Small intestine (tissue), 7 donors: ENCODE measurements around the gene SLX1A. TPM values are rescaled to one million over a fixed set of nuclear protein-coding genes. Genes with fewer than 3 reads are reported as not detected.
"Not testable (repeated sequence)": the region's sequence is repeated elsewhere in the genome, so short reads cannot be mapped to it uniquely, and the experiment has no call there.

Experiments used
- DNase-seq, 2 donors: peaks; one replicate each; pipeline versions ENCODE4 v3.0.0 to v3.0.0-alpha.2; 2013
- FAIRE-seq: peaks from 2 replicates; lab custom pipeline; 2012; peaks lifted over from hg19 to GRCh38; lab: Jason Lieb, UNC
- H3K27ac ChIP-seq, 3 donors: one replicate each; pipeline ENCODE4 v1.5.1; 2013; ENCODE audit warnings: low read length in 2 of 3, mild to moderate bottlenecking in 2 of 3, control low read depth in 1 of 3, inconsistent platforms in 1 of 3, low read depth in 1 of 3, moderate library complexity in 1 of 3
- H3K27me3 ChIP-seq, 3 donors: one replicate each; pipeline ENCODE4 v1.6.1; 2013; ENCODE audit warnings: low read length in 3 of 3, inconsistent platforms in 1 of 3; ENCODE audit not compliant: control insufficient read depth in 3 of 3, insufficient read depth in 3 of 3
- H3K36me3 ChIP-seq, 3 donors: one replicate each; pipeline ENCODE4 v1.6.1; 2013; ENCODE audit warnings: low read length in 3 of 3, inconsistent platforms in 1 of 3, low read depth in 1 of 3, mild to moderate bottlenecking in 1 of 3, moderate library complexity in 1 of 3; ENCODE audit not compliant: control insufficient read depth in 3 of 3, insufficient read depth in 2 of 3
- H3K4me1 ChIP-seq, 3 donors: one replicate each; pipeline ENCODE4 v1.6.1; 2013; ENCODE audit warnings: low read length in 2 of 3, inconsistent platforms in 1 of 3, low read depth in 1 of 3, mild to moderate bottlenecking in 1 of 3, moderate library complexity in 1 of 3; ENCODE audit not compliant: control insufficient read depth in 3 of 3, insufficient read depth in 2 of 3
- H3K4me3 ChIP-seq, 3 donors: one replicate each; pipeline ENCODE4 v1.5.1; 2013; ENCODE audit warnings: low read length in 3 of 3, control low read depth in 1 of 3, inconsistent platforms in 1 of 3, low read depth in 1 of 3, mild to moderate bottlenecking in 1 of 3, moderate library complexity in 1 of 3
- H3K9me3 ChIP-seq, 2 donors: one replicate each; pipeline ENCODE4 v1.6.1; 2013; ENCODE audit warnings: low read depth in 1 of 2, low read length in 1 of 2; ENCODE audit not compliant: control insufficient read depth in 2 of 2, insufficient read depth in 1 of 2
- WGBS, 3 donors: extraction: QIAGEN DNeasy Blood & Tissue Kit; methylation state at CpG; one replicate each; pipeline ENCODE4 v1.1.7; 2013; 5-methylcytosine and 5-hydroxymethylcytosine counted together
- polyA plus RNA-seq, 4 donors: library from polyadenylated mRNA; stranded (reverse) in 3 of 4; unstranded in 1 of 4; fragments of 200-250 nt in 3 of 4; fragments of 120-200 nt in 1 of 4; gene quantifications; one replicate each; pipeline versions ENCODE4 v1.2.1 to v1.2.3, GENCODE V29; 2013
- donor health status: healthy with polysubstance abuse.
- donor health status: control.
- donor health status: control.
- donor health status: Bipolar disorder and iron deficiency.
- donor health status: healthy.

SLX1A gene
- polyA plus RNA-seq, 4 donors = 77.2 to 318 (median 185) TPM

DNA sequence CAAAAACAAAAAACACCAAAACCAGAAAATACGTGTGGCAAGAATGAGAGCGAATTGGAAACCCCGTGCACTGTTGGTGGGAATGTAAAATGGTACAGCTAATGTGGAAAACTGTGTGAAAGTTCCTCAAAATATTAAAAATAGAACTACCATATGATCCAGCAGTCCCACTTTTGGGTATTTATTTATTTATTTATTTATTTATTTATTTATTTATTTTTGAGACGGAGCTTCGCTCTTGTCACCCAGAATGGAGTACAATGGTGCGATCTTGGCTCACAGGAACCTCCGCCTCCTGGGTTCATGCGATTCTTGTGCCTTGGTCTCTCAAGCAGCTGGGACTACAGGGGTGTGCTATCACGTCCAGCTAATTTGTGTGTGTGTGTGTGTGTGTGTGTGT lies 41.2 kb upstream of the SLX1A start:
- FAIRE-seq = no peak

DNA sequence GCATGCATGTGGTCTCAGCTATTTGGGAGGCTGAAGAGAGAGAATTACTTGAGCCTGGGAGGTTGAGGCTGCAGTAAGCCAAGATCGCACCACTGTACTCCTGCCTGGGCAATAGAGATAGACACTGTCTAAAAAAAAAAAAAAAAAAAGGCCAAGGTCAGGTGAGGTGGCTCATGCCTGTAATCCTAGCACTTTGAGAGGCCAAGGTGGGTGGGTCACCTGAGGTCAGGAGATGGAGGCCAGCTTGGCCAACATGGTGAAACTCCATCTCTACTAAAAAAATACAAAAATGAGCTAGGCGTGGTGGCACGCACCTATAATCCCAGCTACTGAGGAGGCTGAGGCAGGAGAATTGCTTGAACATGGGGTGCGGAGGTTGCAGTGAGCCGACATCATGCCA lies 38.5 kb upstream of the SLX1A start:
- FAIRE-seq = no peak
- no peaks in the 10 kb centered on the region for H3K9me3 ChIP-seq
- H3K4me1 ChIP-seq = no peaks in the 10 kb centered on the region
- H3K4me3 ChIP-seq = no peak overlapping the region
- H3K27me3 ChIP-seq = no peaks in the 10 kb centered on the region
- no peak for DNase-seq
- no peaks in the 10 kb centered on the region for H3K36me3 ChIP-seq
- no peak overlapping the region for H3K27ac ChIP-seq
- WGBS, 3 donors = 97 to 98% (median 97%) methylated on average over 5 of the region's 5 CpGs

More for the DNA sequence above, 41.2 kb upstream of the SLX1A start:
- H3K27ac ChIP-seq = no peak overlapping the region
- no peaks in the 10 kb centered on the region for H3K4me1 ChIP-seq
- no peaks in the 10 kb centered on the region for H3K36me3 ChIP-seq
- H3K27me3 ChIP-seq = no peaks in the 10 kb centered on the region
- H3K9me3 ChIP-seq = peaks cover 0 to 9% of the 10 kb centered on the region in 2 donors
- WGBS, 3 donors = 96 to 99% (median 96%) methylated on average over 9 of the region's 9 CpGs
- DNase-seq = no peak
- H3K4me3 ChIP-seq = no peak overlapping the region

DNA sequence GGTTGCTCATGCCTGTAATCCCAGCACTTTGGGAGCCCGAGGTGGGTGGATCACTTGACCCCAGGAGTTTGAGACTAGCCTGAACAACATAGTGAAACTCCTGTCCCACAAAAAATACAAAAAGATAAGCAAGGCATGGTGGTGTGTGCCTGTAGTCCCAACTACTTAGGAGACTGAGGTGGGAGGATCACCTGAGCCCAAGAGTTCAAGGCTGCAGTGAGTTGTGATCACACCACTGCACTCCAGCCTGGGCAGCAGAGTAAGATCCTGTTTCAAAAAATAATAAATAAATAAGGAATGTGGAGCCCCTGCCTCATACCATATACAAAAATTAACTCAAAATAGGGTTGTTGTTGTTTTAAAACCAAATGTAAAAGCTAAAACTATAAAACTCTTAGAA lies 36.5 kb upstream of the SLX1A start:
- no peak for FAIRE-seq
- DNase-seq = no peak
- Histone ChIP-seq H3K27me3 (no peaks in the 10 kb centered on the region), H3K36me3 (no peaks in the 10 kb centered on the region), H3K4me3 (no peak overlapping the region), H3K4me1 (no peaks in the 10 kb centered on the region), H3K27ac (no peak overlapping the region), H3K9me3 (no peaks in the 10 kb centered on the region)
- 48 to 71% (median 53%) methylated on average over 1 of the region's 1 CpG for WGBS, 3 donors

DNA sequence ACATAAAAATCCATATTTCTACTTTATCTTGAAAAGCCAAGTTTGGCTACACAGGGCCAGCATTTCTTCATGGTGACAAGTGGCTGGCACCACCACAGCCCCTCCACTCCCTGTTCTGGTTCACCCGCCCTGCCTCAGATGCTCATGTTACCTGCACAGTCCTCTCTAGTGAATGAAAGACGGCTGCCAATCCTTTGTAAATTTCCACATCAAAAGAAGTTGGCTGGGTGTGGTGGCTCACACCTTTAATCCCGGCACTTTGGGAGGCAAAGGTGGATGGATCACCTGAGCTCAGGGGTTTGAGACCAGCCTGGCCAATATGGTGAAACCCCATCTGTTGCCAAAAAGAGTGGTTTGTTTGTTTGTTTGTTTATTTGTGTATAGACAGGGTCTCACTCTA lies 30.1 kb upstream of the SLX1A start:
- FAIRE-seq (no peak), DNase-seq (no peak)
- no peaks in the 10 kb centered on the region for H3K9me3 ChIP-seq
- WGBS, 3 donors = 48 to 68% (median 58%) methylated on average over 3 of the region's 3 CpGs
- H3K36me3 ChIP-seq = no peaks in the 10 kb centered on the region
- no peaks in the 10 kb centered on the region for H3K4me1 ChIP-seq
- no peak overlapping the region for H3K27ac ChIP-seq
- H3K27me3 ChIP-seq = no peaks in the 10 kb centered on the region
- H3K4me3 ChIP-seq = no peak overlapping the region

DNA sequence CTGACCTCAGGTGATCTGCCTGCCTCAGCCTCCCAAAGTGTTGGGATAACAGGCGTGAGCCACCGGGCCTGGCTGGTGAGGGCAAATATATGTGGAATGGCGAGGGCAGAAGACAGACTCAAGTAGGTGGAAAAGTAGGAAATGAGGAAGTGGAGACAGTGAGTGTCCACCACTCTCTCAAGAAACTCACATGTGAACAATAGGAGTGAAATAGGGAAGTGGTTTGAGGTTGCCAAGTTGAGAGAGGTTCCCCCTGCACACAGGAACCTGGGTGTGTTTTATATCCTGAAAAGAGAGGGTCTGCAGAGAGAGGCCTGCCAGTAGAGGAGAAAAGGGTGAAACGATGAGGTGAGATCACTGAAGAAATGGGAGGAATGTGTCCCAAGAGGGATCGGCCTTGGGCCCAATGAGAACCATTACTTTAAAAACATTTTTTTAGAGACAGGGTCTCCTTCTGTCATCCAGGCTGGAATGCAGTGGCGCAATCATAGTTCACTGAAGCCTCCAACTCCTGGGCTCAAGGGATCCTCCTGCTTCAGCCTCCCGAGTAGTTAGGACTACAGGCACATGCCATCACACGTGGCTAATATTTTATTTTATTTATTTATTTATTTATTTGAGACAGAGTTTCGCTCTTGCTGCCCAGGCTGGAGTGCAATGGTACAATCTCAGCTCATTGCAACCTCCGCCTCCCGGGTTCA lies 27.3 kb upstream of the SLX1A start:
- no peaks in the 10 kb centered on the region for H3K9me3 ChIP-seq
- no peaks in the 10 kb centered on the region for H3K27me3 ChIP-seq
- no peak overlapping the region for H3K4me3 ChIP-seq
- H3K27ac ChIP-seq = no peak overlapping the region
- FAIRE-seq = no peak
- no peaks in the 10 kb centered on the region for H3K36me3 ChIP-seq
- peak in 1 of 2 donors; percentile 32 for DNase-seq
- WGBS, 3 donors = 79 to 92% (median 80%) methylated on average over 11 of the region's 11 CpGs
- no peaks in the 10 kb centered on the region for H3K4me1 ChIP-seq

DNA sequence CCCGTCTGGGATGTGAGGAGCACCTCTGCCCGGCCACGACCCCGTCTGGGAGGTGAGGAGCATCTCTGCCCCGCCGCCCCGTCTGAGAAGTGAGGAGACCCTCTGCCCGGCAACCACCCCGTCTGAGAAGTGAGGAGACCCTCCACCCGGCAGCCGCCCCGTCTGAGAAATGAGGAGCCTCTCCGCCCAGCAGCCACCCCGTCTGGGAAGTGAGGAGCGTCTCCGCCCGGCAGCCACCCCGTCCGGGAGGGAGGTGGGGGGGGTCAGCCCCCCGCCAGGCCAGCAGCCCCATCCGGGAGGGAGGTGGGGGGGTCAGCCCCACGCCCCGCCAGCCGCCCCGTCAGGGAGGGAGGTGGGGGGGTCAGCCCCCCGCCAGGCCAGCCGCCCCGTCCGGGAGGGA lies 24.9 kb upstream of the SLX1A start:
- DNase-seq, H3K9me3 ChIP-seq, H3K36me3 ChIP-seq, FAIRE-seq, H3K4me1 ChIP-seq, H3K27ac ChIP-seq, H3K4me3 ChIP-seq, H3K27me3 ChIP-seq: not testable (repeated sequence)
- 84 to 93% (median 87%) methylated on average over 7 to 18 of the region's 29 CpGs for WGBS, 3 donors

DNA sequence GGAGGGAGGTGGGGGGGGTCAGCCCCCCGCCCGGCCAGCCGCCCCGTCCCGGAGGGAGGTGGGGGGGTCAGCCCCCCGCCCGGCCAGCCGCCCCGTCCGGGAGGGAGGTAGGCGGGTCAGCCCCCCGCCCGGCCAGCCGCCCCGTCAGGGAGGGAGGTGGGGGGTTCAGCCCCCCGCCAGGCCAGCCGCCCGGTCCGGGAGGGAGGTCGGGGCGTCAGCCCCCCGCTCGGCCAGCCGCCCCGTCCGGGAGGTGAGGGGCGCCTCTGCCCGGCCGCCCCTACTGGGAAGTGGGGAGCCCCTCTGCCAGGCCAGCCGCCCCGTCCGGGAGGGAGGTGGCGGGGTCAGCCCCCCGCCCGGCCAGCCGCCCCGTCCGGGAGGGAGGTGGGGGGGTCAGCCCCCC lies 24.3 kb upstream of the SLX1A start:
- not testable (repeated sequence) for H3K36me3 ChIP-seq, DNase-seq, H3K4me3 ChIP-seq, H3K27ac ChIP-seq, H3K27me3 ChIP-seq, FAIRE-seq, H3K4me1 ChIP-seq, H3K9me3 ChIP-seq
- WGBS, 3 donors = 91 to 97% (median 95%) methylated on average over 7 to 38 of the region's 38 CpGs

DNA sequence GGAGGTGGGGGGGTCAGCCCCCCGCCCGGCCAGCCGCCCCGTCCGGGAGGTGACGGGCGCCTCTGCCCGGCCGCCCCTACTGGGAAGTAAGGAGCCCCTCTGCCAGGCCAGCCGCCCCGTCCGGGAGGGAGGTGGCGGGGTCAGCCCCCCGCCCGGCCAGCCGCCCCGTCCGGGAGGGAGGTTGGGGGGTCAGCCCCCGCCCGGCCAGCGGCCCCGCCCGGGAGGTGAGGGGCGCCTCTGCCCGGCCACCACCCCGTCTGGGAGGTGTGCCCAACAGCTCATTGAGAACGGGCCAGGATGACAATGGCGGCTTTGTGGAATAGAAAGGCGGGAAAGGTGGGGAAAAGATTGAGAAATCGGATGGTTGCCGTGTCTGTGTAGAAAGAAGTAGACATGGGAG lies 23.5 kb upstream of the SLX1A start:
- DNase-seq, FAIRE-seq, H3K4me3 ChIP-seq, H3K27me3 ChIP-seq, H3K9me3 ChIP-seq, H3K36me3 ChIP-seq, H3K27ac ChIP-seq, H3K4me1 ChIP-seq: not testable (repeated sequence)
- 68 to 82% (median 69%) methylated on average over 11 to 26 of the region's 31 CpGs for WGBS, 3 donors

DNA sequence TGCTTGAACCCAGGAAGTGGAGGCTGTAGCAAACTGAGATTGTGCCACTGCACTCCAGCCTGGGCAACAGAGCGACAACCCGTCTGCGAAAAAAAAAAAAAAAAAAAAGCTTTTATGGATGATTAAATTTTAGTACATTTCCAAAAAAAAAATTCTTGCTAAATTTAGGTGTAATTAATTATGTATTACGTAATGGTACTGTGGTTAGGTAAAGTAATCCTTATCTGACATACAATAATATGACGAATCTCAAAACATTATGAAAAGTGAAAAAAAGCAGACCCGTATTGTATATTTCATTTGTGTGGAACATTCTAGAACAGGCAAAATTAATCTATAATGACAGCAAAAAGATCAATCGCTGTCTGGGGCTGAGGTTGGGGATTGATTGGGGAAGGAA lies 20.6 kb upstream of the SLX1A start:
- DNase-seq (no peak), FAIRE-seq (no peak)
- no peaks in the 10 kb centered on the region for H3K9me3 ChIP-seq
- H3K27me3 ChIP-seq = no peaks in the 10 kb centered on the region
- no peak overlapping the region for H3K4me3 ChIP-seq
- 80 to 86% (median 86%) methylated on average over 7 of the region's 7 CpGs for WGBS, 3 donors
- no peaks in the 10 kb centered on the region for H3K4me1 ChIP-seq
- H3K27ac ChIP-seq = no peak overlapping the region
- H3K36me3 ChIP-seq = no peaks in the 10 kb centered on the region
